ENCODE data around the gene PFN1. TPM values are rescaled to one million over a fixed set of nuclear protein-coding genes. Genes with fewer than 3 reads are reported as not detected.

PFN1 gene
- total and polyA plus RNA-seq, 7 donors = 149 to 1,518 (median 232) TPM

DNA sequence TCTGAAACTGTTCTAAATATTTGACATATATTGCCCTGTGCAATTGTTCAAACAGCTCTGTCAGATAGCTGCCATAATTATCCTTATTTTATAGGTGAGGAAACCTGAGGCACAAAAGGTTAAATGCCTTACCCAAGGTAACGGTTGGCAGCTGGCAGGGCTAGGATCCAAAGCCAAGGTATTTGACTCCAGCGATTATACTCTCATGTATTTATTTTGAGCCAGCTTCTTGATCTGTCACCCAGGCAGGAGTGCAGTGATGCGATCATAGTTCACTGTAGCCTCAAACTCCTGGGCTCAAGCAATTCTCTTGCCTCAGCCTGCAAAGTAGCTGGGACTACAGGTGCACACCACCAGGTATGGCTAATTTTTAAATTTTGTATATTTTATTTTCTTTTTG lies 9.8 kb upstream of the PFN1 start:
- TF ChIP-seq, protein P1, sequence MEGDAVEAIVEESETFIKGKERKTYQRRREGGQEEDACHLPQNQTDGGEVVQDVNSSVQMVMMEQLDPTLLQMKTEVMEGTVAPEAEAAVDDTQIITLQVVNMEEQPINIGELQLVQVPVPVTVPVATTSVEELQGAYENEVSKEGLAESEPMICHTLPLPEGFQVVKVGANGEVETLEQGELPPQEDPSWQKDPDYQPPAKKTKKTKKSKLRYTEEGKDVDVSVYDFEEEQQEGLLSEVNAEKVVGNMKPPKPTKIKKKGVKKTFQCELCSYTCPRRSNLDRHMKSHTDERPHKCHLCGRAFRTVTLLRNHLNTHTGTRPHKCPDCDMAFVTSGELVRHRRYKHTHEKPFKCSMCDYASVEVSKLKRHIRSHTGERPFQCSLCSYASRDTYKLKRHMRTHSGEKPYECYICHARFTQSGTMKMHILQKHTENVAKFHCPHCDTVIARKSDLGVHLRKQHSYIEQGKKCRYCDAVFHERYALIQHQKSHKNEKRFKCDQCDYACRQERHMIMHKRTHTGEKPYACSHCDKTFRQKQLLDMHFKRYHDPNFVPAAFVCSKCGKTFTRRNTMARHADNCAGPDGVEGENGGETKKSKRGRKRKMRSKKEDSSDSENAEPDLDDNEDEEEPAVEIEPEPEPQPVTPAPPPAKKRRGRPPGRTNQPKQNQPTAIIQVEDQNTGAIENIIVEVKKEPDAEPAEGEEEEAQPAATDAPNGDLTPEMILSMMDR (IDR thresholded peaks at IDR 0.05) = no peak
- H3K4me1 ChIP-seq = peaks cover 36% of the 10 kb centered on the region
- H3K36me3 ChIP-seq (ENCODE audit: insufficient read depth in 1 of 2, low read depth in 1 of 2) = peaks cover 6 to 52% of the 10 kb centered on the region in 2 donors
- WGBS, 3 donors = 18 to 51% (median 29%) methylated on average over 3 of the region's 3 CpGs
- no peaks in the 10 kb centered on the region for H3K27me3 ChIP-seq (ENCODE audit: insufficient read depth in 3 of 3, low read length in 2 of 3)
- no peak overlapping the region for H3K4me3 ChIP-seq
- peak; percentile 47 to 70 (median 64) for ATAC-seq
- no peak for DNase-seq
- no peaks in the 10 kb centered on the region for H3K9me3 ChIP-seq
- intact Hi-C loops (cut with DNase I) = no loop called here
- peak overlapping the region; percentile 77 for H3K27ac ChIP-seq

DNA sequence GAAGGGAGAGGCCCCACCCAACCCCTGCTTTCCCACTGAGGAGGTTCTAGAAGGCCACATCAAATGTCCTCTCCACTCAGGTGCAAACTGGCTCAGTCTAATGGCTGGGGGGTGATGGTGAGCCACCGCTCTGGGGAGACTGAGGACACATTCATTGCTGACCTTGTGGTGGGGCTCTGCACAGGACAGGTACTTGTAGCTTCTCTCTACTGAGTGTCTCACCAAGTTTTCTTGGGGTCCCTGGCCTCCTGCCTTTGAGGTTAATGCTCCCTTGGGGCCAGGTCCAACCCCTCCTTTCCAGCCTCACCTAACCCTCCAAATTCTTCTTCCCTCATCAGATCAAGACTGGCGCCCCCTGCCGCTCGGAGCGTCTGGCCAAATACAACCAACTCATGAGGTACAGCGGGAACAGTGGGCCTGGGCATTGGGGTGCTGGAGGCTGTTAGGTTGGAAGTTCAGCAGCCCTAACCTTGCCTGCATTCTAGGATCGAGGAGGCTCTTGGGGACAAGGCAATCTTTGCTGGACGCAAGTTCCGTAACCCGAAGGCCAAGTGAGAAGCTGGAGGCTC lies 8.2 kb upstream of the PFN1 start:
- Histone ChIP-seq H3K4me1 (peaks cover 36% of the 10 kb centered on the region), H3K9me3 (no peaks in the 10 kb centered on the region), H3K36me3 (ENCODE audit: insufficient read depth in 1 of 2, low read depth in 1 of 2) (peaks cover 6 to 52% of the 10 kb centered on the region in 2 donors), H3K27ac (peak overlapping the region; percentile 54), H3K4me3 (no peak overlapping the region), H3K27me3 (ENCODE audit: insufficient read depth in 3 of 3, low read length in 2 of 3) (no peaks in the 10 kb centered on the region)
- peak; percentile 52 to 79 for DNase-seq
- ATAC-seq = peak in 1 of 4 donors; percentile 31
- intact Hi-C loops (cut with DNase I) = no loop called here
- TF ChIP-seq, protein P1 (IDR thresholded peaks at IDR 0.05) = peak; percentile 18
- WGBS, 3 donors = 56 to 78% (median 66%) methylated on average over 10 of the region's 10 CpGs

DNA sequence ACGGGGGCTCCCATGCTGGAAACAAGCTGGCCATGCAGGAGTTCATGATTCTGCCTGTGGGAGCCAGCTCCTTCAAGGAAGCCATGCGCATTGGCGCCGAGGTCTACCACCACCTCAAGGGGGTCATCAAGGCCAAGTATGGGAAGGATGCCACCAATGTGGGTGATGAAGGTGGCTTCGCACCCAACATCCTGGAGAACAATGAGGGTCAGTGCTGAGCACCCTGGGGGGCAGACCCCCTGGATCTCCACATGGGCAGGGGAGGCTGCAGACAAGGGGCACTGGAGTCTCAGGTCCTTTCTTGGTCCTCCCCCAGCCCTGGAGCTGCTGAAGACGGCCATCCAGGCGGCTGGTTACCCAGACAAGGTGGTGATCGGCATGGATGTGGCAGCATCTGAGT lies 6.8 kb upstream of the PFN1 start:
- intact Hi-C loops (cut with DNase I) = no loop called here
- H3K4me3 ChIP-seq = peak overlapping the region; percentile 18
- peaks cover 5 to 42% of the 10 kb centered on the region in 2 donors for H3K36me3 ChIP-seq (ENCODE audit: insufficient read depth in 1 of 2, low read depth in 1 of 2)
- TF ChIP-seq, protein P1 (IDR thresholded peaks at IDR 0.05) = no peak
- peak overlapping the region; percentile 96 for H3K27ac ChIP-seq
- no peaks in the 10 kb centered on the region for H3K27me3 ChIP-seq (ENCODE audit: insufficient read depth in 3 of 3, low read length in 2 of 3)
- H3K4me1 ChIP-seq = peaks cover 43% of the 10 kb centered on the region
- peak in 1 of 2 donors; percentile 49 for DNase-seq
- 59 to 83% (median 72%) methylated on average over 8 of the region's 8 CpGs for WGBS, 3 donors
- no peaks in the 10 kb centered on the region for H3K9me3 ChIP-seq
- ATAC-seq = no peak

DNA sequence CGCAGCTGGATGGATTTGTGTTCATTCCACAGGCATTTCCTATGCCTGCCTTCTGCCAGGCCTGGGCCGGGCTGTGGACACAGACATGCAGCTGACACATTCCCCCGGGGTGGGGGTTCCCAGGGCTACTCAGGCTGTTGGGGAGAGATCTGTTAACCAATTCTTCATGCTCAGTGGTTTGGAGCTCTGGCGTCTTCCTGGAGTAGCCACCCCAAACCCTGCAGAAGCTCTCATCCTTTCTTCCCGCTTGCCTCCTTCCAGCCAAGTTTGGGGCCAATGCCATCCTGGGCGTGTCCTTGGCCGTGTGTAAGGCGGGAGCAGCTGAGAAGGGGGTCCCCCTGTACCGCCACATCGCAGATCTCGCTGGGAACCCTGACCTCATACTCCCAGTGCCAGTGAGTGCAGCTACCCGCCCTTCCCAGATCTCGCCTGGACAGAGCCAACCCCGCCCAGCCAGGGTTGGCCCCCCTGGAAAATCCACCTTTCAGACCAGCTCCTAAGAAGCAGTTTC lies 5.2 kb upstream of the PFN1 start:
- intact Hi-C loops (cut with DNase I) = loop anchor here in 1 of 2 donors (2.0 kb wide), 1 partner anchor 13 kb away; the partner anchor contains the start of gene SPAG7
- DNase-seq = peak in 1 of 2 donors; percentile 66
- H3K9me3 ChIP-seq = no peaks in the 10 kb centered on the region
- H3K27me3 ChIP-seq (ENCODE audit: insufficient read depth in 3 of 3, low read length in 2 of 3) = no peaks in the 10 kb centered on the region
- TF ChIP-seq, protein P1 (IDR thresholded peaks at IDR 0.05) = no peak
- peak overlapping the region; percentile 97 for H3K4me3 ChIP-seq
- no peak for ATAC-seq
- WGBS, 3 donors = 28 to 36% (median 33%) methylated on average over 14 of the region's 14 CpGs
- peaks cover 32% of the 10 kb centered on the region for H3K4me1 ChIP-seq
- H3K27ac ChIP-seq = peak overlapping the region; percentile 96
- peaks cover 0 to 33% of the 10 kb centered on the region in 2 donors for H3K36me3 ChIP-seq (ENCODE audit: insufficient read depth in 1 of 2, low read depth in 1 of 2)
